T-helper 22 cell (primary cell): Measurements from ENCODE around the gene MRAP.

Experiments used
- DNase-seq: peaks from one replicate; pipeline ENCODE4 v3.0.0-alpha.2; 2020; ENCODE audit warnings: low read depth

The MRAP gene

DNA sequence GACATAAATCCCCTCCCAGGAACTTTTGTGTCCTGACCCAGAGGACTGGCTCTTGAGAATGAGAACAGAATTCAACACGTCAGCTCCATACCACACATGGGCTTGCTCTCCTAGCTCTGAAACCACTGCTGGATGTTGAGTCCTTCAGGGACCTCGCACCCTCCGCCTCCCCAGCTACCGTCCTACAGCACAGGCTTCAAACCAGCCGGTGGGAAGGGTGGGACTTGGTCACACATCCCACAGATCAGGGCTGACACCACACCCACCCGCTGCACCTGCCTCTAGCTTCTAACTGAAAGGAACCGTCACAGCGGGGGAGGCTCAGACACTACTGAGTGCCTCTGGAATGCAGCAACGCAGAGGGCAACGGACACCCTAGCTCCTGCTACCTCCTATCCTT, 24.0 kb downstream of the MRAP start:
- DNase-seq, result no peak

DNA sequence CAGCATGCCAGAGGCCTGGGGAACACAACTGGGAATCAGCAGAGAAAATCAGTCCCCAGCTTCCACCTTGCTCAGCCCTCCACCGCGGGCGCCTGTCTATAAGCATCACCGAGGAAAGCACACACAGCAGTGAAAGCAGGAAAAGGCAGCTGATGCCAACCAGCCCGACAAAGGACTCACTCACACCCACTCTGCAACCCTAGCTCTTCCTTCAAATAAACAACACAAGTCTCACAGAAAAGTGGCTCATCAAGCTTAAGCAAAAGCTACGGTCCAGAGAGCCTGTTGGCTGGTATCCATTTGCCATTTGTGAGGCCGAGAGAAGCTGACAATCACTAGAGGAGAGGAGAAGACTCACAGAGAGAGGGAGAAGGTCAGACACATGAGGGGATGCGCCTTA, 27.1 kb downstream of the MRAP start:
- no peak for DNase-seq

DNA sequence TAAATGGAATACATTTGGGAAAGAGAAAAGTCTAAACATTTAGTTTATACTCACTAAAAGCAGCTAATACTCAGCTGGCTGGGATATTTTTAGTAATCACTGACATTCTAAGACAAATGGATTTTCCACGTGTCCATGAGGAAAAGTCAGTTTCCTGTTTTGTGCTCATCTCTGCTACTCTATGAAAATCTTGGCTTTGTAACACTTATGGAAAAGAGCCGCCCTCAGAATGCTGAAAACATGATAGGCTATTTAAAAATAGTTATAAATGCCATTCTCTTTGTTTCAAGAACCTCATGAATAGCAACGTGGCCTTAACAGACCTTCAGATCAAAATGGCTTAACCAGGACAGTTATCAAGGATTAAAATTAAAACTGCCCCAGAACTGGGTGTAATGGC, 29.9 kb downstream of the MRAP start:
- DNase-seq, result no peak

DNA sequence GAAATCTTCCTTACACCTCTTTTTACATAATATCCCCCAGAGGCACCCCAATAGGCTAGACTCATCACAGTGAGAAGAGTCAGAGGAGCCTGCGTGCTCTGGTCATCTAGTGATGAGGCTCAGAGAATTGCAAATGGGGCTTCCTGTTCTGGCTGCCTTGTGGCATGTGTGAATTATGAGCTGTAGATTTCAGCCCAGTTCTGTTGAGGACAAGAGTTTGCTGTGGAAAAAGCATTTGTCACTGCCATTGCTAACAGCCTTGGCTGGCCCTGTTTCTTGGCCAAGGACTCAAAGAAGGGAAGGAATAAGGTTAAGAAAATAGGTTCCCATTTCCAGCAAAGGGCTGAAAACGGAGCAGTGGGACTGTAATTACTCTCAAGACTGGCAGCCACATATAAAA, 30.7 kb downstream of the MRAP start:
- no peak for DNase-seq

DNA sequence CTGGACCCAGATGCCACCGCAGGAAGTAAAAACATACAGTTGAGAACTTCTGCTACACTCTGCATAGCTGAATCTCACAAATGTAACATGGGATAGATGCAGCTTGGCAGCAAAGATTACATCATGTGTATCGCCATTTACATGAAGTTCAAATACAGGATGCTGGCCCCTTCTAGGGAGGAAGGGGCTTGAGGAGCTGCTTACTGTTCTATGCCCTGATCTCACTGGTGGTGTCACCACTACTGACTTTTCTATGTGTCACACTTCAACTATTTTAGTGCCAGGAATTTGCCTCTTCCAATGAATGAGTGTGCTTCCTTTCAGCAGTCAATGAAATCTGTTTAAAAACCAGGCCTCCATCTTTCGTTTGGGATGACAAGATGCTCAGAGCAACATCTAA, 31.1 kb downstream of the MRAP start:
- no peak for DNase-seq

DNA sequence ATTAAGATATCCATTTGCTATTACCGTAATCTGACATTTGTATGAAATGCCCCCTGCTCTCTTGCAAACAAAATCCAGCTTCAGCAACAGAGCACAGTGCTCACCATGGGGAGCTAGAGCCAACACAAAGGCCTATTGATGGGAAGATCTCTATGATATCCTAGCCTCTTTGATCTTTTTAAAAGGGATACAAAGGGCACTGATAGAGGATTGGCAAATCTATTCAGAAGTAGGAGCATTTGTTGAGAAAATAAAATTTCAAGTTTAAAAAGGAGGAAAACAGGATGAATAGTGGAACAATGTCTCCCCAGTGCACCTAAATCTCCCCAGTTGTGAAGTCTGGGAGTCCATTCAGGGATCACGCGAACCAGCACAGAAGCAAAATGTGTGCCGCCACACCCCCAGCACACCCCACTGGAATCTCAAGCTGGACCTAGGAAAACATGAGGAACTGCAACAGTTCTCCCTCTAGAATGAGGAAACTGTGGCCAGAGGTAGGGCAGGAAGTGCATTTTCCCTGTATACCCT, 32.2 kb downstream of the MRAP start:
- no peak for DNase-seq

DNA sequence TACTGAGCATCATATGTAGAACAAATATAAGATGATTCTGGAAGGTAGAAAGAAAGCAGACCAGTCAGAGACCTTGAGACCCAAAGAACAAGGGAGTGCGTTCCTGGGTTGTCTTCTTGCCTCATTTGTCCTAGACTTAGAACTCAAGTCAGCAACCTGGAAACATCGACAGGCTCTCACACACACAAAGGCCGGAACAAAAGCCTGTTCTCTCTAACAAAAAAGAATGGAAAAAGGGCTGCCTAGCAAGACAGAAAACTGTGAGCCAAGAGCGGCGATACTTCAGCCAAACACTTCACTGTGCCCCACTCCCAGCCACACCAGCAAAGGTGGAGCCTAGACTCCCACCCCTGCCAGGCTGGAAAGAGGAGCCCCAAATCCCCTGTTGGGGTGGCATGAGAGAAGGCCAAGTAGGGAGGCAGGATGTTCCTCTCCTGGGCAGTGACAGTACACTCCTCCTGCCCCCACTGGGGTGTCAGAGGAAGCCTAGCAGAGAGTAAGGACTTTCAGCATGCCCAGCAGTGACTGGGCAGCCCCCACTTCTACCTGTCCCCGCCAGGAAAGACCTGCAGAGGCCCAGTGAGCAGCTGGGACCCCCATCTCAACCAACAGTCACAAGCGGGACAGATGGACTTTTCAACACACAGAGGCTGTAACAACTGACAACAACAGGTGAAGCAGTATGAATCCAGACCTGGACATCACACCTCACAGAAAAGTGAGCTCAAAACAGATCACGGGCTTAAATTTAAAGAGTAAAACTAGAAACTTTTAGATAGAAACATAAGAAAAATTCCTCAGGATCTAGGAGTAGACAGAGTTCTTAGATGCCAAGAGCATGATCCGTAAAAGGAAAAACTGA, 33.0 kb downstream of the MRAP start:
- no peak for DNase-seq

DNA sequence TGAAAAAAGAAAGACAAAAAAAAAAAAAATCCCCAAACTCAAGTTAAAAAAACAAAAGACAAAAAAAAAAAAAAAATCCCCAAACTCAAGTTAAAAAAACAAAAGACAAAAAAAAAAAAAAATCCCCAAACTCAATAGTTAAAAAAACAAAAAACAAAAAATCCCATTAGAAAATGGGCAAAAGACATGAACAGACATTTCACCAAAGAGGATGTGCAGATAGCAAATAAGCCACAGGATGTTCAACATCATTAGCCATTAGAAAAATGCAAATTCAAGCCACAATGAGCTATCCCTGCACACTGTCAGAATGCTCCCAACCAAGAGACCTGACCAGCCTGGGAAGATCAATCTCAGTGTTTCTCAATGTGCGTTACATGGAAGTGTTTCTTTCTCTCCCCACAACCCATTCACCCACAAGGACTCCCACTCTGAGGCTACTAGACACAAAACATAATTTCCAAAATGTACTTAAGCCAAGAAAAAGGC, 33.9 kb downstream of the MRAP start:
- no peak for DNase-seq

DNA sequence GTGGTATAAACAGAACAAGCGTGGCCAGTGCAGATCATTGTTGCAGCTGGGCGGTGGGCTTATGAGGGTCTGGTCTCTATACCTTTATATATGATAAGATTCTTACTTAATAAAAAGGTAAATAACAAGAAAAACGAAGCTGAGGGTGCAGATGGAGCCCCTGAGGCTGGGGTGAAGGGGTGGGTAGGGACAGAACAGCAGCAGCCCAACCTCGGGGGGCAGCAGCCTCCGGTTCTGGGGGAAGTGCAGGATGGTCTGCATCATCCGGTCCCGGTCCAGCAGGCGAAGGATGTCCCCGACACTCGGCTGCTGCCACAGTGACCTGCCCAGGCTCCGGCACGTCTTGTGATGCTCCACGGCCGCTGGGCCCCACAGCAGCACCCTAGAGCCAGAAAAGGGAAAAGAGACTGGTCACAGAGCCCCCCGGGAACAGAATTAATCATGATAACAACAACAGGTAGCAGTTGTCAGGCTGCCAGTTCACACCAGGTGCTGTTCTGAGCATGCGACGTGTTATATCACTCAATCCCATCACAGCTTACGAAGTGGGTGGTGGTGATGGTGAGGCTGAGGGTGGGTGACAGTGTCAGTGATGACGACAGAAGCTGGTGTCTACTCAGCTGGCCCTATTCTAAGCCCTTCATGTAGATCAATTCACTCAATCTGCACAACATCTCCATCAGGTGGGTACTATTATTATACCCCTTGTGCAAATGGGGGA, 35.5 kb downstream of the MRAP start:
- DNase-seq, result no peak

DNA sequence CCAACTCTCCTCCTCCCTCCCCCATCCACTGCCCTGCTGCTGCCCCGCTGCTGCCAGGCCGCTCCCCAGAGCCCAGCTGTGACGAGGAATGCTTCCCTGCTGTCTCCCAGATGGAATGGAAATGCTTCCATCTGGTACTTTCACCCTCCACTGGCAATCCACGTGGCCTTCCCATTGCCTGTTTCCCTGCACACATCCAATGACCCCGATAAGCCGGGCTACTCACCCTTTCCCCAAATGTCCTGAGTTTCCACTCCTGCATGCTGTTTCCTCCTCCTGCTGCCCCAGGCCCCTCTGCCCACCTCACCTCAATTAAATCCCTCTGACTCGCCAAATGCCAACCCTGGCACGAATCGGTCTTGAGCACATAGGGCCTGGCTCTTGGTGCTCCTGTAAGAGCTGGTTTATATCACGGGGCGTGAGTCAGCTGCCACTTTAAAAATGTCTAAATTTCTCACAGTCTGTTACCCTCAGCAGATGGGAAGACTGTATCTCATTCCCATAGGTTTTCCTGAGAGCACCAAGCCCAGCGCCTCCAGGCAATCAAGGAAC, 36.4 kb downstream of the MRAP start:
- DNase-seq, result no peak

DNA sequence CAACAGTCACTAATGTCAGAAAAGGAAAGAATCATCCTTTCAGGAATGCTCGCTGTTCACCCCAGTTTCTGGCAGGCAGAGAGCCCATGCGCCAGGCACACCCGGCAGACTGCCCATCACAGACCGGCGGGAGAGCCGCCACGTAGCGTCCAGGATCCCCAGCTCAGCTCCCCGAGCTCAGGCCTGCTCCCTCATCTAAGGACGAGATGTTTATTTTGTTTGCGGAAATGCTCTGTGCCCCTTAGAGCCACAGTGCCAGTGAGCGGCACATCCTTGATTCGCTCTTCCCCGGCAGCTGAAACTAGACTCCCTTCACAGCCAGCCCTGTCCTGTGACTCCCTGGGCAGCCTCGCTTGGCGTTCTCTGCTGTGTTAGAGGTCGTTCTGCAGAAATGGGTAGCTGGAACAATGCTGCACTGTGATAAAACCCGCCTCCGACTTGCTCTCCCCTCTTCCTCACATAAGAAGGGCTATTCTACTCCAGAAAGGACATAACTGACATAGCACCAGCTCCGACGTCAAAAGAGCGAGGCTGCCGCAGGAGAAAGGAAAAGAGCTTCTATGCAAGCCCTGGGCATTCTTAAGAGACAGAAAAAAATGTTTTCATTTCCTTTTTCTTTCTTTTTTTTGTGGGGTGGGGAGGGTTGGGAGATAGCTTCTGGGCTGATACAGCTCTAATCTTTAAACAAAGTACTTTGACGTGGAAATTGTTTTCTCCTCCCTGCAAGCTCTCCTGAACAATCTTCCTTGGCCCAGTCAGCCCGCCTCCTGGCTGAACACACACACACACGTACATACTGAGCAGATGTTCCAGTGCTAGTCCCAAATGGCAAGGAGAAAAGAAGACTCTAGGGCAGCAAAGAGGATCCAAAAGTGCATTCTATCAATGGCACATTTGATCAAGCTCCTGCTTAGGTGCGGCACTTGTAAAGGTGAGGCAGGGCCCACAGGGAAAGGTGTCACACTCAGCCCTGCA, 37.2 kb downstream of the MRAP start:
- DNase-seq, result no peak

DNA sequence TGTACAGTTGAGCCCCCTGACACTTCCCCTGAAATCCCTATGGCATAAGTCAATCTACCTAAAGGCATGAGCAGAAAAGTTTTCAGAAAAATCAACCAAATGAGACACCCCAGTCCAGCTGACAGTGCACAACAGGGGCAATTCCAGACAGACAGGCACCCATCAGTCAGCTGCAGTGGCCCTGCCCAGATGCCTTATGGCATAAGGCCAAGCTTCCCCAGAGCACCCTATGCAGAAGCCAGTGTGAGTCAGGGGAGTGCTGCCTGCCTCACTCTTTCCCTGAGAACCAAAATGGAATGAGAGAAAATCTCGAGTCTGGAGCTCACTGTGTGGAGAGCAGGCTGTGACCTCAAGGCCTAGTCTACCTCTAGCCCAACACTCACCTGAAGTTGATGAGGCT, 38.1 kb downstream of the MRAP start:
- DNase-seq, result no peak

DNA sequence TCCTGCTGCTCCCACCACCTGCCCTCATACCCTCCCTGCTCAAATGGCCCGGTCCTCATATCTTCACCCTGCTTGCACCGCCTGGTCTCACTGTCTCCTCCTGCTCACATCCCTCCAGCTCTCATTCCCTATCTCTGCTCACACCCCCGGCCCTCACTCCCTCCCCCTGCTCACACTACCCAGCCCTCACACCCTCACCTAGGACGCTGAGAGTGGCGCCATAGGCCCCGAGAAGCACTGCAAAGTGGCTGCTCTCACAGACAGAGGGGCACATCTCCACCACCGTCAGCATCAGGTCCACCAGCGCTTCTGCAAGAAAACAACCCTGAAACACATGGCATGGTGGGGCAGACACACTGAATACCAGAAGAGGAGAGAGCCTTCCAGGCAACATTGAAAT, 38.6 kb downstream of the MRAP start:
- DNase-seq, result no peak

DNA sequence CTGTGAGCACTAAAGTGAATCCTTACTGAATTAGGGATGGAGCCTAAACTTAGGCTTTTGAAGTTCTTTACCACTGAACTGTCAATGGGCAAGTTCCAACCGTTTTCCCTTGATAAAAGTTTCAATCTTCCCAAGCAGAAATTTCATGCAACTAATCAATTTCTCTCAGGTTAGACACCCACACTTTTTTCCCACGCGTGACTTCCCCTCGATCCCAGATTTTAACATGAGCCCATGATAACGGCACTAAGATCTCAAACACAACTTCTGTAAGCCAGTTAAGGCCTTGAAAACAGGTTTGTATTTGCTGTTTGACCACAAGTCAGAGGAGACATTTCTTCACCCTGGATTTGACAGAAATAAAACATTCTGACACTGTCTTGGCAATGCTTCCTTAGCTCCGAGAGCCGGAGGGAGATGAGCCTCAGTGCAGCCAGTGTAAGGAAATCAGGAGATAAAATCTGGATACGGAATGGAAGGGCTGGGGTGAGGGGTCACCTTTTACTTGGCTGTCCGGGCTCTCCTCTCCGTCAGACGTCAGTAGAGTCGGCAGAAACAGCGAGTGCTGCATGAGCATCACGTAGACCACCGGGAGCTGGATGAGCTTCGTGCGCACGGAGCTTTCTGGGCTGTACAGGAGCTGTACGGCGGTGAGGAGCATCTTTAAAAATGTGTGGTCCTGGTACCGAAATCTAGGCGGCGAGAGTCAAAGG, 39.7 kb downstream of the MRAP start:
- DNase-seq, result no peak

DNA sequence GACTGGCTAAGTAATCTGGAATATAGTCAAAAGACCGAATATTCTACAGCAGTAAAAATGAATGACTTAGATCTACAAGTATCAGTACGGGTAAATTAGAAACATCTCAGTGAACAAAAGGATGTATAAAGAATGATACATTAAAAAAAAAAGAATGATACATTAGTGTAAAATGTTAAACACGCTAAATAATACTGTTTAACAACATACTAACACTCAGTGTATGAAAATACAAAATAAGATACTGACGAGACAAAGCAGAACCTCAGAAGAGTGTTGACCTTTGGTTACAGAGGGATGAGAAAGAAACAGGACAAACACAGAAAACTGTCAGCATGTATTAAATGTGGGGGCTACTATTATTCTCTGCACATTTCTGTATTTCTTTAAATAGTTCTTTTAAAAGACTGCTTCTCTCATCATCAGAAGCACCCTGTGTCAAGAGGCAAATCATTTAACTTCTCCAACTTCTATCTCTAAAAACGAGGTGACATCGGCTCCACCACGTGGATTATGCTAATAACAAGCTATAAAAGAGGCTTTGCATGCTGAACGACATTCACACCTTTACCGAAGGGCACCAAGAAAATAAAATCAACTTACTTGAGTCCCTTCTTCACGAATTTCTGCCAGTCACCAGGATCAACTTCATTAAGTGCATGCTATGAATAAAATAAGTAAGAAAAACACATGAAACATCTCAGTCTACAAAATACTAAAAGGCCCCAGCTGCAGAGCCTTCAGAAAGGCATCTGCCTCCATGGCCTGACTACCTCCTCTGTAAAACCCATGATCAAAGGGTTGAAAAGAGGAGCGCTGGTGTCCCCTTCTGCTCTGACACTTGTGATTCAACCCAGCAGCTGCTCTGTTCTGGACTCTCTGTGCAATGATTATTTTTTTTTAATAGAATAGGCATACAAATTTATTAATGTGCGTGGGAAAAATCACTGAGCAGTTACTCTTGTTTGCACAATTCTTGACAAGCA, 42.5 kb downstream of the MRAP start:
- no peak for DNase-seq

DNA sequence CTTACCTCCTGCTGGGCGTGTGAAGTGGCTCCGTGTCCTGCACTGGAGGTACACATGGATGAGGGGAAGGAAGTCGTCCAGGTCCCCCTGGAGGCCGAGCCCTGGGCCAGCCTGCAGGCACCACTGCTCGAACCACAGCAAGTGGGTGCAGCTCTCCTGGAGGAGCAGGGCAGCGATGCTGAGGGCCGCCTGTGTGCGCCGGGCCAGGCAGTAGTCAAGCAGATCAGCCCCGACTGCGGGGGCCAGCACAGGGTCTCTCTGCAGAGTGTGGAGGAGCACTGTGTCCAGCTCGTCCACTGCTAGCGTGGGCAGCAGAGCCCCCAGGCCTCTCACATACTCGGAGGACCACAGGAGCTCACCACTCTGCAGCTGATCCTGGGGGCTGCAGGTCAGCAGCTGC, 48.3 kb downstream of the MRAP start:
- DNase-seq, result no peak

DNA sequence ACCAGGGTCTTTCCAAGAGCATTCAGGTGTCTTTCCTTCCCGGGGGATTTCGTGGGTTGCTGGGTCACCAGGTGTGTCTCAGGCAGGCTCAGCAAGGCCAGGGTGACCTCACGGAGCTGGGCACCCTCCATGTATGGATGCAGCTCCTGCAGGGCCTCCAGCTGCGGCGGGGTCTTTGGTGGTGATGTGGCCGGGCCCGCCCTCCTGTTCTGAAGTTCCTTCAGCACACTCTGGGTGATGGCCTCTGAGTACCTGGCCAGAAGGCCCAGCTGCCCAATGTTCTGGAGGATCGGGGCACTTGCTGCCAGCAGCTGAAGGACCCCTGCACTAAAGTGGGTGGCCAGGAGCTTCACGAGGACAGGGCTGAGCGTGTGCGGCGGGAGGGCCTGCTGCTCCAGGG, 48.7 kb downstream of the MRAP start:
- no peak for DNase-seq

DNA sequence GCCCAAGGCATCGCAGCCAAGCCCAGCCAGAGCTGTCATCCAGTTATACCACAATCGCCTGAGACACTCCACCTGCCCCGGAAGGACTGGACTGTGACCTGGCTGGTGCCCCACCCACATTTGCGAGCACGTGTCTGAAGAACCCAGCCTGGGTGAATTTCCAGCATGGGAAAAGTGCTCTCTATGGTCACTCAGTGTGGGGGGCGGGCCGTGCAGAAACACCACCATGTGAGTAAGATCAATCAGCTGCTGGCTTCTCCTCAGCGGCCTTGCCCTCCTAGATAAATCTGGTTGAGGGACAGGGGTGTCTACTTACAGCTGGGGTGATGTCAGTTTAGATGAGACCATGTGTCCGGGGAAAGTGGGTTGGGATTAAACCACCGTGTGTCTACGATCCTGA, 49.3 kb downstream of the MRAP start:
- no peak for DNase-seq

DNA sequence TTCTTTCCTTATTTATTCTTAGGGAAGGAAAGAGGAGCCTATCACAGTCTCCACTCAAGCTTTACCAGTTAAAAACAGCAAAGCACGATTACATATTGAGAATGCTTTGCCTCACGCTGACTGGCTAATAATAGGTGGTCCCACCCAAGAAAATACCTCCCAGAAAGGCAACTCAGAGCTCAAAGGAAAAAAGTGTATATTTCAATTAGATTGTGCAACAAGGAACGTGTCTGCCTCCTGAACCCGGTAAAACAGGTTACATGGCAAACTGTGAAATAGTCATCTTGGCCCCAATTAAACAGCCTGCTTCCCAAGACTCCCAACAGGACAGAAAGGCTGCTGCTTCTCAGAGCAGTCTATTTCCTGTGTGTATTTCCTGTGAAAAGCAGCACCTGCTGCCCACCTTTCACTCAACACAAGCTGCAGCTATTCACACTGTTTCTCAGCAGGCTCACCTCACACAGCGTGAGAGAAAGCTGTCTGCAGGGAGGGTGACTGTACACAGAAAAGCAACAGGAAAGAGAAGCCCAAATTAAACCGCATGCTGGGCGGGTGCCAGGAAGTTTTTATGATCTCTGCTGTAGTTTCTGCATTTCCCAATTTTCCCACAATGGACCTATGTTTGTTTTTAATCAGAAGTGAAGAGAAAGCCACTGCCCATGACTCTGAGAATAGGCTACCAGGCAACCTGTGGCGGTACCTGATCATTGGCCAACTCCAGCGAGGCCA, 50.1 kb downstream of the MRAP start:
- no peak for DNase-seq
